H1 (cell line): ENCODE data around the gene CCDC38.

Experiments used
- CTCF ChIP-seq, 3 experiments: IDR thresholded peaks; 1 replicate in 2 of 3; 2 replicates in 1 of 3; pipeline versions ENCODE4 v1.5.1 to v1.6.1; 2011; ENCODE audit warnings: low read length in 3 of 3, mild to moderate bottlenecking in 3 of 3, inconsistent platforms in 2 of 3, low read depth in 1 of 3, moderate library complexity in 1 of 3; ENCODE audit not compliant: insufficient read depth in 1 of 3; ENCODE audit errors: control extremely low read depth in 1 of 3
- EP300 ChIP-seq, 2 experiments: IDR thresholded peaks; 1 replicate in 1 of 2; 2 replicates in 1 of 2; pipeline ENCODE4 v1.6.1; 2011 to 2012; ENCODE audit warnings: low read depth in 2 of 2, low read length in 2 of 2, mild to moderate bottlenecking in 2 of 2, borderline replicate concordance in 1 of 2, inconsistent platforms in 1 of 2, moderate library complexity in 1 of 2
- KDM1A ChIP-seq: fragments of 200-600, 300-600 bp; sonication (generic); IDR thresholded peaks from 2 replicates; pipeline ENCODE4 v1.7.1; 2016; ENCODE audit warnings: mild to moderate bottlenecking, low read length, borderline replicate concordance
- POLR2A ChIP-seq, 2 experiments: IDR thresholded peaks; 1 replicate in 1 of 2; 2 replicates in 1 of 2; pipeline ENCODE4 v1.6.1; 2011; ENCODE audit warnings: low read depth in 2 of 2, low read length in 2 of 2, mild to moderate bottlenecking in 2 of 2; ENCODE audit errors: control extremely low read depth in 1 of 2
- POLR2AphosphoS5 ChIP-seq: IDR thresholded peaks from 2 replicates; pipeline ENCODE4 v1.6.1; 2011; ENCODE audit warnings: low read depth, low read length
- RBBP5 ChIP-seq: IDR thresholded peaks from 2 replicates; pipeline ENCODE4 v1.7.1; 2012; ENCODE audit warnings: low read depth, mild to moderate bottlenecking, inconsistent platforms, low read length, moderate library complexity, borderline replicate concordance
- YY1 ChIP-seq: IDR thresholded peaks from 2 replicates; pipeline ENCODE4 v1.6.1; 2011; ENCODE audit warnings: low read depth, mild to moderate bottlenecking, low read length

- TF ChIP-seq POLR2AphosphoS5 (no peak), CTCF (IDR thresholded peaks at IDR 0.05; ENCODE audit: control extremely low read depth in 1 of 3, insufficient read depth in 1 of 3, low read depth in 1 of 3, low read length in 3 of 3) (no peak), YY1 (no peak), RBBP5 (no peak), EP300 (IDR thresholded peaks at IDR 0.05; ENCODE audit: borderline replicate concordance in 1 of 2, low read depth in 2 of 2, low read length in 2 of 2) (no peak), KDM1A (no peak), POLR2A (IDR thresholded peaks at IDR 0.05; ENCODE audit: control extremely low read depth in 1 of 2, low read depth in 2 of 2, low read length in 2 of 2) (no peak)
These were observed 24.9 kb upstream of the CCDC38 start for GRCh38 chr12:95967301-95967700.
